ENCODE results near the gene ANKS4B. TPM values are rescaled to one million over a fixed set of nuclear protein-coding genes. Genes with fewer than 3 reads are reported as not detected.

The ANKS4B gene
- total and polyA plus RNA-seq, 2 experiments from 2014 or later, result 0.07 TPM; not detected in 1

- H2AFZ ChIP-seq, result no peak overlapping the region
- DNase-seq (ENCODE audit: low spot score) (no peak), ATAC-seq (no peak)
- H3K9me3 Mint-ChIP-seq, result no peaks in the 10 kb centered on the region
- H3K4me3 ChIP-seq, result no peak overlapping the region
- no peaks in the 10 kb centered on the region for H3K79me2 ChIP-seq (replicated peaks; ENCODE audit: insufficient read depth)
- H3K4me1 Mint-ChIP-seq, result no peaks in the 10 kb centered on the region
- H3K27me3 Mint-ChIP-seq (ENCODE audit: insufficient read depth, low read depth, poor library complexity), result peaks cover 2% of the 10 kb centered on the region
- H3K27ac ChIP-seq (ENCODE audit: low read depth), result no peak overlapping the region
- H3K4me1 ChIP-seq (ENCODE audit: insufficient read depth), result no peaks in the 10 kb centered on the region
- H3K4me2 ChIP-seq, result no peak overlapping the region
- H3K36me3 ChIP-seq (ENCODE audit: insufficient read depth), result no peaks in the 10 kb centered on the region
- no peaks in the 10 kb centered on the region for H3F3A ChIP-seq (replicated peaks; ENCODE audit: low read depth)
- no peaks in the 10 kb centered on the region for H3K36me3 Mint-ChIP-seq (ENCODE audit: low read depth)
- no peaks in the 10 kb centered on the region for H4K20me1 ChIP-seq (replicated peaks; ENCODE audit: insufficient read depth)
- no peak overlapping the region for H3K4me3 Mint-ChIP-seq
- H3K9me2 ChIP-seq (ENCODE audit: insufficient read depth), result no peaks in the 10 kb centered on the region
- H3K27me3 ChIP-seq (ENCODE audit: insufficient read depth), result no peaks in the 10 kb centered on the region
- TF ChIP-seq CTCF (conservative IDR thresholded peaks at IDR 0.05; ENCODE audit: low read depth in 2 of 2), result no peak
- no peak for TF ChIP-seq ZNF114 (CRISPR knock-in tag; IDR thresholded peaks at IDR 0.05)
- TF ChIP-seq ZNF331 (CRISPR knock-in tag; IDR thresholded peaks at IDR 0.05; ENCODE audit: low read depth), result no peak
- no peak for TF ChIP-seq REST (IDR thresholded peaks at IDR 0.05; ENCODE audit: unreplicated experiment)
- TF ChIP-seq ZNF462 (CRISPR knock-in tag; IDR thresholded peaks at IDR 0.05), result no peak
- no peak for TF ChIP-seq STAT1 (IDR thresholded peaks at IDR 0.05; ENCODE audit: unreplicated experiment)
- no peak for TF ChIP-seq POLR2AphosphoS5 (IDR thresholded peaks at IDR 0.05; ENCODE audit: low read depth)
- TF ChIP-seq NANOG (IDR thresholded peaks at IDR 0.05; ENCODE audit: borderline replicate concordance), result no peak
- no peak for TF ChIP-seq ETS1 (IDR thresholded peaks at IDR 0.05)
- TF ChIP-seq EZH2 (IDR thresholded peaks at IDR 0.05; ENCODE audit: low read depth, unreplicated experiment), result no peak
- TF ChIP-seq CREB1 (CRISPR knock-in tag; IDR thresholded peaks at IDR 0.05; ENCODE audit: low read depth), result no peak
- H3K27ac Mint-ChIP-seq, result no peak overlapping the region
These were observed 42.9 kb upstream of the ANKS4B start for GRCh38 chr16:21190599-21190998.

Measured in GM23338 (cell line).